Hematopoietic multipotent progenitor cell treated with erythropoietin and hydrocortisone succinate and interleukin-3 and kit ligand, for 4 days (in vitro differentiated cells): ENCODE results near the gene ITPKB.
"Not testable (repeated sequence)": the region's sequence is repeated elsewhere in the genome, so short reads cannot be mapped to it uniquely, and the experiment has no call there.

ENCODE experiments used
- DNase-seq: peaks from one replicate; pipeline ENCODE4 v3.0.0-alpha.2; 2015

Gene ITPKB

DNA sequence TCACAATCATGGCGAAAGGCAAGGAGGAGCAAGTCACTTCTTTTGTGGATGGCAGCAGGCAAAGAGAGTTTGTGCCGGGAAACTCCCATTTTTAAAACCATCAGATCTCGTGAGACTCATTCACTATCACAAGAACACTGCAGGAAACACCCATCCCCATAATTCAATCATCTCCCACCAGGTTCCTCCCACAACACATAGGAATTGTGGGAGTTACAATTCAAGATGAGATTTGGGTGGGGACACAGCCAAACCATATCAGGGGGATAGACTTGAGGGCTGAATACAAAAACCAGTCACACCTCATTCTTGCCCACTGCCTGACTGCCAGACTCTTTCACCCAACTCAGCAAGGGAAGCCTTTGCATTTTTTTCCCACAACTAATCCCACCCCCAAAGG lies 140.1 kb downstream of the ITPKB start:
- not testable (repeated sequence) for DNase-seq

DNA sequence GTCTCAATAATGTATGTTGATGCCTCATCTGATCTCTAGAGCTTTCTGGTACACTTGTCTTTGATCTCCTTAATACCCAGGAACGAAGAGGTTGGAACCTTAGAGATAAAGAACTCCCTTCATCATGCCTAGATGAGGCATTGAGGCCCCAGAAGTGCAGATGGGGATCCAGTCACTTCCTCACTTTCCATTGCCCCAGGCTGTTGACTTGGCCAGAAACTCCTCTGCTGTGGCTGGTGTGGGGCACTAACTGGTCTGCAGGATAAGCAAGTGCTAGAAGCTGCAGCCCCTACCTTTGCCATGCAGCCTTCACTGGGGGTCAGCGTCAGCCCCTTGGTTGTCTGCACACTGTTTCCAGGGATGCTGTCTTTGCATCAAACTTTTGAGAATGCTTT lies 140.6 kb downstream of the ITPKB start:
- DNase-seq = no peak

DNA sequence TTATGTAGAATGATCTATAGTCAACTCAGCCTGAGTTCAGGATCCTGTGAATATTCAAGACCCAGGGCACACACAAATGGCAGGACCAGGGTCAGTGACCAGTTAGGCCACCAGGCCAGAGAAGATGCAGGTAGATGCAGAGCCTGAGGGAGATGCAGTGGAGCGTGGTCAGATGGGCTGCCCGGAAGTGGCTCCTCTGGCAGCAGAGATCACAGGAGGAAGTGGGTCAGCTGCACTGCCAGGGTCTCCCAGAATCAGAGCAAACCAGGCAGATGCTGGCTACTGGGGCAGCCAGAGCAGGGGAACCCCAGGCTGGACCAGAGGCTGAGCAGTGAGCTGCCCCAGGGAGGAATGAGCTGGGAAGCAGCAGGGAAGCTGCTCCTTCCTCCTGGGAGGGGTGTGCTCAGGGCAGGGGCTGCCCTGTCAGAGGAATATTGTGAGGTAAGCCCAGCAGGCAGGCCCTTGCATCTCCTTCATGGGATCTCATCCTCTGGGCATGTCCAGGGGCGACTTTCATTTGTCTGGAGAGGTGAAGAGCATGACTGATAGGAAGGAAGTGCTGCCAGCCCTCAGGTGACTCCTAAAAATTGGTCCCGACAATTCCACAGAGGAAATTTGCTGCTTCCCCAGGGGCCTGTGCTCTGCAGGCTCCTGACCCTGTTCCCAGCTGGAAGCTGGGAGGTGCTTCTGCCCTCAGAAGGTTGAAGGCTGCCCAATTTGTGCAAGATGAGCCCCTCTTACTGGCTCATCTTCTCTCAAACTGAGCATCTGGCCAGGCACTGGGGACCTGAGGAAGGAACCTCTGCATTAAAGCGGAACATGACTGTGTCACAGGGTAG lies 141.2 kb downstream of the ITPKB start:
- no peak for DNase-seq

DNA sequence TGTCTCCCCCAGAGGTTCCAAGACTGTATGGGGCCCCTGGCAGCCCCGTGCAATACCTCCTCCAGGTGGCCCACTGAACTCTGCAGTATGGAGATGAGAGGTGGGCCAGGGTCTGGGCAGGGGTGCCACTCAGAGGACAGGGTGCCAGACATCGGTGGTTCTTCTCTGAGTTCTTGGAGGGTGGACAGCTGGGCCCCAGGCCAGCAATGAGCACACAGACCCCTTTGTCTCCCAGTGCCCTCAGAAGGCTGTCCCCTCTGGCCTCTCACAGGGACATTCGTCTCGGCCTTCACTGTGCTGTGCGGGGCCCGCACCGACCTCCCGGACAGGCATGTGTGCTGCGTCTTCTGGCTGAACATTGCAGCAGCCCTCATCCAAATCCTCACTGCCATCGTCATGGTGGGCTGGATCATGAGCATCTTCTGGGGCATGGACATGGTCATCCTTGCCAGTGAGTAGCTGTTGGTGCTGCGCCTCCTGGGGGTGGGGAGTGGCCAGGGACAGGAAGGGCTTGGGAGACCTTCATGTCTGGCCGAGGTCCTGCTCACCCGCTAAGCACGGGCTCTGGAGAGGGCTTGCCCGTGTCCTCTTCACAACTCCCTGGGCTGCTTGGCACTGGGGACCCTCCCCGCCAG lies 142.4 kb downstream of the ITPKB start:
- no peak for DNase-seq

DNA sequence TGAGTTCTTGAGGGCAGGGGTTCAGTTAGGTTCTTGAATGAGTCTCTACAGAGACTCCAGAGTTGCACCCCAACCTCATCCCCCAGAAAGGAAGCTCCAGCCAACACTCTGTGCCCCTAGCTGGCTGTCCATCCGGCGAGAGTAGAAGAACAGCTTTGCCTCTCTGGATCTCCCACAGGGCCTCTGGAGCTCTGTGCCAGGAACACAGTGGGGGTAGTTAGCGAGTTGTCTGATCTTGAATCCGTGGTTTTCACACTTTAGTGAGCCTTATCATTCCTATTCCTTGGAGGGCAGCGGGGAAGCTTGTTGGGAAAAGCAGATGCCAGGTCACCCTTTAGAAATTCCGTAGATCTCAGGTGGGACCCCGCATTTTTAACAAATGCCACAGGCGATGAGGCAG lies 145.5 kb downstream of the ITPKB start:
- no peak for DNase-seq

DNA sequence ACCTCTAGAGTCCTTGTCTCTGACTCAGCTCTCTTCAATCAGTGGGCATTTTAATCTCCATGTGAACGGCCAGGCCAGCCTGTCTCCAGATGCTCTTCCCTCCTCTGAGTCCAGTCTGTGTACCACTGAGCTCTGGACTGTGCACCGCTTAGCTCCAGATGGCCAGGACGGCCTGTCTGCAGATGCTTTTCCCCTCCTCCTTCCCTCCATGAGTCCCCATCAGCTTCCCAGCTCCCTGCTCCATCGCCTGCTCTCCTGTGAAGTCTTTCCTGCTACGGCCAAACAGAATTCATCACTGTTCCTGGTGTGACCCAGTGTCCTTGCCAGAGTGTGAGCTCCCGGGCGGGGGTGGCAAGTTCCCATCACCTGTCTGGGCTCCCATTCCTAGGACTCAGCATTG lies 148.5 kb downstream of the ITPKB start:
- no peak for DNase-seq

DNA sequence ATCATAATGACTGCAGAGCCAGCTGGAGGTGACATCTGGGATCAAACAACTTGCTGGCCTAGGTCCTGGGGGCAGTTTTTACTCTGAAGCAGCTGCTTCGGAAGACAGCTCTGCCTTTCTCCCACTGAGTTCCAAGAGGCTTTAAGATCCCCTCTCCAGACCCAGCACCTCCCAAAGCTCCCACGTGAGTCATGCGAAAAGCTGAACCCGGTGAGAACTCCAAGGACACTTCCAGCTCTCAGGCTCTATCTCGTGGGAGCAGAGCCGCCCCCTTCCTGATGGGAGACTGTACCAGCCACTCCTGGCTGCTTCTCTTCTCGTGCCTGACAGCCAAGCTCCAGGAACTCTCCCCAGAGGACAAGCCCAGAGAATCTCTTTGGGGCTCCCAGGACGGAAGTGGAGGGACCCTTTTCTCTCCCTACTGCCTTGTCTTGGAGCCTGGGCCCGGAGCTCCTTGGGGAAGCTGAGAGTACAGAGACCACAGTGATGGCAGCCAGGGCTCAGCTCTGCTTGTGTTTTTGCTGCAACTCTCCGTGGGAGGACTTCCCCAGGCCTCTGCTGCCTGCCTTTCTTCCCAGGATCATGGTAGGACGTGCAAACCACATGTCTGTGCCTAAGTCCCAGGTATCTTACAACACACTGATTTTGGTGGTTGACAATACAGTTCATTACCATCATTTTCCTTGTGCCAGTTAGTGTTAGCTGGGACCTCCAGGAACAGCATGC lies 149.9 kb downstream of the ITPKB start:
- DNase-seq = no peak

DNA sequence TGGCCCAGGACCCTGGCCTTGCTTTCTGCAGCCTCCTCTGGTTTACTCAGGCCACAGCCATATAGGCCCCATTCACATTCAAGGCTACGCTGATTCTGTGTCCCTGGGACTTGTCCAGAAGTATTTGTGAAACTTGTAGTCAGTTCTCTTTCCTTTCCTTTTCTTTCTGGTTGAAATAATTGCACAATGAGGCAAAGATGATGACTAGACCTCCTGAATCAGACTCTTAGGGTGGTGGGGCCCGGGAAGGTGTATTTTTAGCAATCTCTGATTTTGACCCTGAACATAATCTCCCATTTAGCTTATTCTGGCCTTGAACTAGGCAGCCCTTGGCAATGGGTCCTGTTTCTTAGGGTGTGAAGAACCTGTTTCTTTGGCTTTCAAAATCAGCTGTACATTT lies 150.6 kb downstream of the ITPKB start:
- DNase-seq = no peak

DNA sequence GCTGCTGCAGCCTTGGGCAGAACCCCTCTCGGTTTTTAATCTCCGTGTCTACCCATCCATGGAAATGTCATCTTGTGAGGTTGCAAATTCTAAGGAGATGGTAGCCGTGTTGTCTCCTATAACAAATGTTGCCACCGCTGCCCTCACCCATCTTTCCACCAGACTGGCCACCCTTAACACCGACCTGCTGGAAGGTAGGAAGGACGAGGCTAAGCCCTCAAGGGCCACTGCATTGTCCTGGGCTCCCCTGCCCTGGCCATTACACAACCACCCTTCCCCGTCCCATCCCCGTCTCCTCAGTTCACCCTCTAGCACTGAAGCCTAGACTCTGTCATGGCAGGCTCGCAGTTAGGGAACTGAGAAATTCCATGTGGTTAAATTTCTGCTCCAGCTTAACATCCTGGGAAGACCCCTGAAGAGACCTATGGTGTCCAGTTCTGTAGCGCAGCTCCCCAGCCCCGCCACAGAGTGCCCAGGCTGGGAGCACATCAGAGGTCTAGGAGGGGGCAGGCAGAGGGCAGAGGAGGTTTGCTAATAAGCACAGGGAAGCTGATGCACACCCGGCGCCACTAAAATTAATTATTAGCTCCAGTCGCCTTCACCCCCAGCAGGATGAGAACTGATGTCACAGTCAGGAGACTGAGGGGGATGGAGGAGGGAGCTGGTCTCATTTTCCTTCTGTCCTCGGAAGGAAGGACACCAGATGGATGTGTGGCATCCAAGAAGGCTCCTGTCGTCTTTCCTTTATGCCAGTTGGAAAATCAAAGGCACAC lies 152.2 kb downstream of the ITPKB start:
- DNase-seq = no peak

DNA sequence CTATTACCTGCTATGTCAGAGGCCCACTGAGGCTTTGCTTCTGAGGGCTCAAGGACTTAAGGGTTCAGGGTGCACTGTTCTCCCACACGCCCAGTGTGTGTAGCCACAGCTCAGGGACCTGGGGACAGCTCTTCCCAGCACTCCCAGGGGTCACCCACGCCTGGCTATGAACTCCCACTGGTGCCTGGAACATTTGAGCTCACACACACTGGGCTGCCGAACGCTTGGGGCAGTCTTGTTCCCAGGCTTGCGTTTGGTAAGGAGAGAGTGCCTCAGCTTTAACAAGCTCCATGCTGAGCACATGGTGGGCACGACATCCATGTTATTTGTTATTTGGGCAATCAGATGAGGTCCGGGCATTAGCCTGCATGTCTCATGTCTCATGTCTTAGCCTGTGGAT lies 153.0 kb downstream of the ITPKB start:
- no peak for DNase-seq

DNA sequence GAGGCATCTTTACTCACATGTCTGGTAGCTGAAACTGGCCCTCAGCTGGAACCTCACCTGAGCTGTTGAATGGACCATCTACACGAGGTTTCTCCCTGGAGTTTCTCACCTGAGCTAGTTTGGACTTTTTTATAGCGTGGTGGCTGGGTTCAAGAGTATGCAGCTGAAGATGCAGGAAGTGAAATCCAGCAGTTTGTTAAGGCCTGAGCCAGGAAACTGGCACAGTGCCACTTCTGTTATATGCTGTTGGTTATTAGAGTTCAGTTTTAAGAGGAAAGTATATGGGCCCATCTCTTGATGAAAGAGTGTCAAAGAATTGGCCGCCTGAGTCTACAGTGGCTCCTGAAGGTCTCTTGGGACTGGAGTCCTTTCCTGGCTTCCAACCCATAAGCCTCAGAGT lies 154.9 kb downstream of the ITPKB start:
- DNase-seq = peak; percentile 28

DNA sequence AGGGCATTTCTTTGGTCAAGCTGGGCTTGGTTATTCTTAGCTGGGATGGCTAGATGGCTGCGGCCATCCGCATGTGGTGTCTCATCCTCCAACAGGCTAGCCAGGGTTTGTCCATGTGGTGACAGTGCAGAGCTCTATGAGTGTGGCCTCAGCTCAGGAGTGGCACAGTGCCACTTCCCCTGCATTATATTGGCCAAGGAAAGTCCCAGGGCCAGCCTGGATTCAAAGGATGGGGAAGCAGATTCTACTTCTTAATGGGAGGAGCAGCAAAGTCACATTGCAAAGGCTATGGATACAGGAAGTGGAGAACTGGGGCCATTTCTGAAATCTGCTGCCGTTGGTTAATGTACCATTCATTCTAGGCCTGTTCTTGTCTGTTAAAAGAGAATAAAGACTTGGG lies 156.1 kb downstream of the ITPKB start:
- no peak for DNase-seq
